K562 (cell line): Measurements from ENCODE around the gene LIPH. TPM values are rescaled to one million over a fixed set of nuclear protein-coding genes. Genes with fewer than 3 reads are reported as not detected.

Experiments
- AFF1 ChIP-seq, 2 experiments: fragments of 450-650 bp; IDR thresholded peaks; 2 replicates each; pipeline ENCODE4 v1.6.1; 2018; ENCODE audit warnings: mild to moderate bottlenecking in 2 of 2, low read depth in 1 of 2; ENCODE audit not compliant: partially characterized antibody in 2 of 2
- CTCFL ChIP-seq: IDR thresholded peaks from 2 replicates; pipeline ENCODE4 v1.6.1; 2011; ENCODE audit warnings: borderline replicate concordance, low read depth, mild to moderate bottlenecking, moderate library complexity, low read length; ENCODE audit not compliant: insufficient read depth, poor library complexity, severe bottlenecking
- HMG20B ChIP-seq: fragments of 250-450 bp; sonication (Bioruptor Pico); IDR thresholded peaks from 2 replicates; pipeline ENCODE4 v1.5.0; 2021; ENCODE audit warnings: mild to moderate bottlenecking
- LCOR ChIP-seq: sonication (generic); formaldehyde crosslinking; IDR thresholded peaks from 2 replicates; pipeline ENCODE4 v1.8.0; 2022; ENCODE audit warnings: mild to moderate bottlenecking, missing genetic modification reagents
- MEF2A ChIP-seq: IDR thresholded peaks from 2 replicates; pipeline ENCODE4 v1.6.1; 2011; ENCODE audit warnings: low read depth, mild to moderate bottlenecking, low read length, moderate library complexity; ENCODE audit not compliant: control insufficient read depth
- POLR2AphosphoS2 ChIP-seq: IDR thresholded peaks from 2 replicates; pipeline ENCODE4 v1.6.1; 2012; ENCODE audit warnings: low read length, improper control_type of control experiment
- SNIP1 ChIP-seq: fragments of 450-650 bp; IDR thresholded peaks from 2 replicates; pipeline ENCODE4 v1.7.1; 2017; ENCODE audit warnings: low read depth, mild to moderate bottlenecking
- SPI1 ChIP-seq: IDR thresholded peaks from 2 replicates; pipeline ENCODE4 v1.6.1; 2011; ENCODE audit warnings: low read depth, low read length, control low read depth, borderline replicate concordance
- SRSF9 ChIP-seq: fragments of 200-400 bp; formaldehyde crosslinking; IDR thresholded peaks from 2 replicates; pipeline ENCODE4 v1.6.1; 2017; ENCODE audit warnings: low read depth, low read length, borderline replicate concordance
- U2AF1 ChIP-seq: fragments of 200-400 bp; formaldehyde crosslinking; optimal IDR thresholded peaks from 2 replicates; pipeline ENCODE3; 2017; ENCODE audit warnings: mild to moderate bottlenecking, low read depth, low read length, moderate library complexity
- ZNF184 ChIP-seq: sonication (generic); formaldehyde crosslinking; IDR thresholded peaks from 2 replicates; pipeline ENCODE4 v1.5.0; 2020; ENCODE audit warnings: missing genetic modification reagents
- ZNF324 ChIP-seq: fragments of 250-450 bp; sonication (Bioruptor Pico); IDR thresholded peaks from 2 replicates; pipeline ENCODE4 v1.4.0; 2020; ENCODE audit warnings: mild to moderate bottlenecking
- ZNF696 ChIP-seq: fragments of 250-450 bp; sonication (Bioruptor Pico); conservative IDR thresholded peaks from 2 replicates; pipeline ENCODE4 v1.4.0; 2020; ENCODE audit warnings: mild to moderate bottlenecking, moderate library complexity
- polyA plus RNA-seq, 8 experiments: library from polyadenylated mRNA; depleted of rRNA in 4 of 8; stranded (reverse) in 5 of 8; unstranded in 3 of 8; fragments of >200 nt; fragmentation: Nextera tagmentation in 2 of 8; fragmentation: Illumina TruSeq in 1 of 8; extraction: Ambion mirVana in 2 of 8; extraction: Trizol in 1 of 8; gene quantifications; 2 replicates each; pipeline versions ENCODE4 v1.2.1 to v1.2.3, GENCODE V29; 2011 to 2014; ENCODE audit warnings: inconsistent platforms in 1 of 8, missing spikeins in 1 of 8
- total RNA-seq, 7 experiments: library from RNA; depleted of rRNA in 6 of 7; stranded (reverse); fragments of >200 nt in 6 of 7; fragmentation: Illumina TruSeq in 2 of 7; extraction: Trizol in 2 of 7; gene quantifications; 2 replicates each; pipeline versions ENCODE4 v1.2.1 to v1.2.3, GENCODE V29; 2011 to 2021; ENCODE audit warnings: low replicate concordance in 1 of 7
- TF ChIP-seq, protein P1 (sequence below): sonication (generic); formaldehyde crosslinking; IDR thresholded peaks from 2 replicates; pipeline ENCODE4 v1.8.1; 2023; ENCODE audit warnings: mild to moderate bottlenecking, missing genetic modification reagents
- TF ChIP-seq, protein P2 (sequence below): sonication (generic); formaldehyde crosslinking; IDR thresholded peaks from 2 replicates; pipeline ENCODE4 v1.8.0; 2023; ENCODE audit warnings: mild to moderate bottlenecking, missing genetic modification reagents

LIPH gene
- total and polyA plus RNA-seq, 9 of the 15 experiments (the other 6 are each of a cell fraction or from before 2014, with no cell fraction given), result 0.73 to 1.8 (median 1.3) TPM

- TF ChIP-seq ZNF696 (CRISPR knock-in tag) (no peak), POLR2AphosphoS2 (no peak), SNIP1 (no peak), CTCFL (peak; percentile 33), U2AF1 (peak; percentile 91), ZNF184 (CRISPR knock-in tag) (no peak), AFF1 (IDR thresholded peaks at IDR 0.05; ENCODE audit: low read depth in 1 of 2, partially characterized antibody in 2 of 2) (no peak), SPI1 (no peak), MEF2A (peak; percentile 11; the same call in 1 of the 2 replicates), SRSF9 (no peak), ZNF324 (CRISPR knock-in tag) (no peak), HMG20B (no peak), LCOR (CRISPR knock-in tag) (peak; percentile 91)
- TF ChIP-seq, protein P1, sequence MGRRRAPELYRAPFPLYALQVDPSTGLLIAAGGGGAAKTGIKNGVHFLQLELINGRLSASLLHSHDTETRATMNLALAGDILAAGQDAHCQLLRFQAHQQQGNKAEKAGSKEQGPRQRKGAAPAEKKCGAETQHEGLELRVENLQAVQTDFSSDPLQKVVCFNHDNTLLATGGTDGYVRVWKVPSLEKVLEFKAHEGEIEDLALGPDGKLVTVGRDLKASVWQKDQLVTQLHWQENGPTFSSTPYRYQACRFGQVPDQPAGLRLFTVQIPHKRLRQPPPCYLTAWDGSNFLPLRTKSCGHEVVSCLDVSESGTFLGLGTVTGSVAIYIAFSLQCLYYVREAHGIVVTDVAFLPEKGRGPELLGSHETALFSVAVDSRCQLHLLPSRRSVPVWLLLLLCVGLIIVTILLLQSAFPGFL (CRISPR knock-in tag), result no peak
- TF ChIP-seq, protein P2, sequence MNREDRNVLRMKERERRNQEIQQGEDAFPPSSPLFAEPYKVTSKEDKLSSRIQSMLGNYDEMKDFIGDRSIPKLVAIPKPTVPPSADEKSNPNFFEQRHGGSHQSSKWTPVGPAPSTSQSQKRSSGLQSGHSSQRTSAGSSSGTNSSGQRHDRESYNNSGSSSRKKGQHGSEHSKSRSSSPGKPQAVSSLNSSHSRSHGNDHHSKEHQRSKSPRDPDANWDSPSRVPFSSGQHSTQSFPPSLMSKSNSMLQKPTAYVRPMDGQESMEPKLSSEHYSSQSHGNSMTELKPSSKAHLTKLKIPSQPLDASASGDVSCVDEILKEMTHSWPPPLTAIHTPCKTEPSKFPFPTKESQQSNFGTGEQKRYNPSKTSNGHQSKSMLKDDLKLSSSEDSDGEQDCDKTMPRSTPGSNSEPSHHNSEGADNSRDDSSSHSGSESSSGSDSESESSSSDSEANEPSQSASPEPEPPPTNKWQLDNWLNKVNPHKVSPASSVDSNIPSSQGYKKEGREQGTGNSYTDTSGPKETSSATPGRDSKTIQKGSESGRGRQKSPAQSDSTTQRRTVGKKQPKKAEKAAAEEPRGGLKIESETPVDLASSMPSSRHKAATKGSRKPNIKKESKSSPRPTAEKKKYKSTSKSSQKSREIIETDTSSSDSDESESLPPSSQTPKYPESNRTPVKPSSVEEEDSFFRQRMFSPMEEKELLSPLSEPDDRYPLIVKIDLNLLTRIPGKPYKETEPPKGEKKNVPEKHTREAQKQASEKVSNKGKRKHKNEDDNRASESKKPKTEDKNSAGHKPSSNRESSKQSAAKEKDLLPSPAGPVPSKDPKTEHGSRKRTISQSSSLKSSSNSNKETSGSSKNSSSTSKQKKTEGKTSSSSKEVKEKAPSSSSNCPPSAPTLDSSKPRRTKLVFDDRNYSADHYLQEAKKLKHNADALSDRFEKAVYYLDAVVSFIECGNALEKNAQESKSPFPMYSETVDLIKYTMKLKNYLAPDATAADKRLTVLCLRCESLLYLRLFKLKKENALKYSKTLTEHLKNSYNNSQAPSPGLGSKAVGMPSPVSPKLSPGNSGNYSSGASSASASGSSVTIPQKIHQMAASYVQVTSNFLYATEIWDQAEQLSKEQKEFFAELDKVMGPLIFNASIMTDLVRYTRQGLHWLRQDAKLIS, result peak; percentile 72; the same call in 1 of the 2 replicates
These were observed 53.6 kb downstream of the LIPH start, which contains the start of gene TMEM41A (continued) for GRCh38 chr3:185498503-185499396.
